WTC11 (cell line): Measurements from ENCODE around the gene GRK7. TPM values are rescaled to one million over a fixed set of nuclear protein-coding genes. Genes with fewer than 3 reads are reported as not detected.

Source experiments
- ATAC-seq: fragments of 200-7000 bp; cut with Tn5 transposase; 2 replicates; pipeline ENCODE4 v1.10.0; 2021; ENCODE audit warnings: mild to moderate bottlenecking, moderate library complexity
- CTCF ChIA-PET: fragments of 300-600 bp; sonication (Branson Sonifier 250); formaldehyde crosslinking; loops from one replicate; lab custom pipeline; 2021; ENCODE audit warnings: antibody characterized with exemption; lab: Charles Lee
- POLR2A ChIA-PET: fragments of 350-600 bp; sonication (Branson Sonifier 250); formaldehyde crosslinking; loops from one replicate; lab custom pipeline; 2021; ENCODE audit warnings: antibody characterized with exemption; lab: Charles Lee
- DNase-seq: peaks from one replicate; pipeline ENCODE4 v3.0.0; 2021; ENCODE audit warnings: low spot score
- H3K27ac Mint-ChIP-seq: 2 replicates; pipeline ENCODE4 v1.8.0; 2021; ENCODE audit warnings: mixed read lengths
- H3K27me3 Mint-ChIP-seq: 2 replicates; pipeline ENCODE4 v1.8.0; 2021; ENCODE audit warnings: low read depth, mild to moderate bottlenecking, moderate library complexity, mixed read lengths
- H3K36me3 Mint-ChIP-seq: 2 replicates; pipeline ENCODE4 v1.8.0; 2021; ENCODE audit warnings: mixed read lengths
- H3K4me1 Mint-ChIP-seq: 2 replicates; pipeline ENCODE4 v1.8.0; 2022; ENCODE audit warnings: mixed read lengths
- H3K4me3 Mint-ChIP-seq: 2 replicates; pipeline ENCODE4 v1.8.0; 2021; ENCODE audit warnings: mild to moderate bottlenecking, moderate library complexity, mixed read lengths
- H3K9me3 Mint-ChIP-seq: 2 replicates; pipeline ENCODE4 v1.8.0; 2021; ENCODE audit warnings: mixed read lengths
- AR ChIP-seq: fragments of 250-450 bp; sonication (Bioruptor Pico); IDR thresholded peaks from 2 replicates; pipeline ENCODE4 v1.9.0; 2021; ENCODE audit warnings: mild to moderate bottlenecking
- ATF2 ChIP-seq: sonication (generic); formaldehyde crosslinking; IDR thresholded peaks from 2 replicates; pipeline ENCODE4 v1.8.1; 2022; ENCODE audit warnings: low read depth, missing genetic modification reagents, borderline replicate concordance
- ESRRA ChIP-seq: sonication (generic); formaldehyde crosslinking; IDR thresholded peaks from 2 replicates; pipeline ENCODE4 v1.8.1; 2022; ENCODE audit warnings: mild to moderate bottlenecking, missing genetic modification reagents, borderline replicate concordance
- HMGA2 ChIP-seq: fragments of 250-450 bp; sonication (Bioruptor Pico); IDR thresholded peaks from 2 replicates; pipeline ENCODE4 v1.4.0; 2021; ENCODE audit warnings: mild to moderate bottlenecking, moderate library complexity
- JUN ChIP-seq: sonication (generic); formaldehyde crosslinking; IDR thresholded peaks from 2 replicates; pipeline ENCODE4 v1.8.0; 2023; ENCODE audit warnings: mild to moderate bottlenecking, missing genetic modification reagents
- MYBL2 ChIP-seq: sonication (generic); formaldehyde crosslinking; IDR thresholded peaks from 2 replicates; pipeline ENCODE4 v1.8.1; 2023; ENCODE audit warnings: mild to moderate bottlenecking, moderate library complexity, missing genetic modification reagents
- NFYB ChIP-seq: sonication (generic); formaldehyde crosslinking; conservative IDR thresholded peaks from 2 replicates; pipeline ENCODE4 v1.8.0; 2022; ENCODE audit warnings: low read depth, missing genetic modification reagents
- NR1H2 ChIP-seq: sonication (generic); formaldehyde crosslinking; IDR thresholded peaks from 2 replicates; pipeline ENCODE4 v1.9.0; 2021; ENCODE audit warnings: mild to moderate bottlenecking, moderate library complexity, missing genetic modification reagents
- PRDM15 ChIP-seq: sonication (generic); formaldehyde crosslinking; IDR thresholded peaks from 2 replicates; pipeline ENCODE4 v1.8.0; 2022; ENCODE audit warnings: missing genetic modification reagents
- SMAD4 ChIP-seq: sonication (generic); formaldehyde crosslinking; IDR thresholded peaks from 2 replicates; pipeline ENCODE4 v1.8.0; 2022; ENCODE audit warnings: mild to moderate bottlenecking, missing genetic modification reagents
- STAT6 ChIP-seq: sonication (generic); formaldehyde crosslinking; conservative IDR thresholded peaks from 2 replicates; pipeline ENCODE4 v1.8.1; 2023; ENCODE audit warnings: mild to moderate bottlenecking, low read depth, missing genetic modification reagents, moderate library complexity
- TCF7 ChIP-seq: sonication (generic); formaldehyde crosslinking; IDR thresholded peaks from 2 replicates; pipeline ENCODE4 v1.8.0; 2022; ENCODE audit warnings: mild to moderate bottlenecking, low read depth, missing genetic modification reagents, moderate library complexity
- ZNF512 ChIP-seq: sonication (generic); formaldehyde crosslinking; IDR thresholded peaks from 2 replicates; pipeline ENCODE4 v1.8.1; 2022; ENCODE audit warnings: missing genetic modification reagents, borderline replicate concordance
- total RNA-seq: library from RNA; stranded (reverse); gene quantifications from 3 replicates; pipeline ENCODE4 v1.2.3, GENCODE V29; 2021
- TF ChIP-seq, protein P1 (sequence below): sonication (generic); formaldehyde crosslinking; IDR thresholded peaks from 2 replicates; pipeline ENCODE4 v1.8.1; 2023; ENCODE audit warnings: mild to moderate bottlenecking, missing genetic modification reagents, borderline replicate concordance
- TF ChIP-seq, protein P2 (sequence below): sonication (generic); formaldehyde crosslinking; IDR thresholded peaks from 2 replicates; pipeline ENCODE4 v1.8.1; 2022; ENCODE audit warnings: mild to moderate bottlenecking, missing genetic modification reagents, moderate library complexity, borderline replicate concordance

GRK7 gene
- total RNA-seq, 1 experiment from 2014 or later = not detected

DNA sequence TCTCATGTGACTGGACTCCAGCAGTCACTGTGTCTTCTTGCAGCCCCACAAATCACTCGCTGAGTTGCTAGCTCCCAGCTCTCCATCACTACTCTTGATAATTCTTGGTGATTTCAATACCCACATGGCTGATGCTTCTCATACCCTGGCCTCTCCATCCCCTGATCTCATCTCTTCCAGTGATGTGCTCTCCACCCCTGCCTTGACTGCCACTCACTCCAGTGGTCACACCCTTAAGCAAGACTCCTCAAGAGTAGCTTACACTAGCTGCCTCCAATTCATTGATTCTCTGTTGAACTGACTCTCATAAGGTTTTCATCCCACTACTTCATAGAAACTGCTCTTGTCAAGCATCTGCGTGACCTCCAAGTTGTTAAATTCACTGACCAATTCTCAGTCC, 837 bp downstream of the GRK7 start:
- ChIA-PET POLR2A (no interaction called here), CTCF (no interaction called here)
- Mint-ChIP-seq H3K4me1 (peaks cover 7% of the 10 kb centered on the region), H3K27ac (no peak overlapping the region), H3K36me3 (no peaks in the 10 kb centered on the region), H3K27me3 (peaks cover 8% of the 10 kb centered on the region), H3K4me3 (no peak overlapping the region), H3K9me3 (no peaks in the 10 kb centered on the region)
- no peak for DNase-seq
- ATAC-seq = no peak
- no peak for TF ChIP-seq NFYB (CRISPR knock-in tag)
- TF ChIP-seq AR = no peak
- TF ChIP-seq ATF2 (CRISPR knock-in tag) = no peak
- no peak for TF ChIP-seq ZNF512
- no peak for TF ChIP-seq NR1H2
- TF ChIP-seq, protein P1, sequence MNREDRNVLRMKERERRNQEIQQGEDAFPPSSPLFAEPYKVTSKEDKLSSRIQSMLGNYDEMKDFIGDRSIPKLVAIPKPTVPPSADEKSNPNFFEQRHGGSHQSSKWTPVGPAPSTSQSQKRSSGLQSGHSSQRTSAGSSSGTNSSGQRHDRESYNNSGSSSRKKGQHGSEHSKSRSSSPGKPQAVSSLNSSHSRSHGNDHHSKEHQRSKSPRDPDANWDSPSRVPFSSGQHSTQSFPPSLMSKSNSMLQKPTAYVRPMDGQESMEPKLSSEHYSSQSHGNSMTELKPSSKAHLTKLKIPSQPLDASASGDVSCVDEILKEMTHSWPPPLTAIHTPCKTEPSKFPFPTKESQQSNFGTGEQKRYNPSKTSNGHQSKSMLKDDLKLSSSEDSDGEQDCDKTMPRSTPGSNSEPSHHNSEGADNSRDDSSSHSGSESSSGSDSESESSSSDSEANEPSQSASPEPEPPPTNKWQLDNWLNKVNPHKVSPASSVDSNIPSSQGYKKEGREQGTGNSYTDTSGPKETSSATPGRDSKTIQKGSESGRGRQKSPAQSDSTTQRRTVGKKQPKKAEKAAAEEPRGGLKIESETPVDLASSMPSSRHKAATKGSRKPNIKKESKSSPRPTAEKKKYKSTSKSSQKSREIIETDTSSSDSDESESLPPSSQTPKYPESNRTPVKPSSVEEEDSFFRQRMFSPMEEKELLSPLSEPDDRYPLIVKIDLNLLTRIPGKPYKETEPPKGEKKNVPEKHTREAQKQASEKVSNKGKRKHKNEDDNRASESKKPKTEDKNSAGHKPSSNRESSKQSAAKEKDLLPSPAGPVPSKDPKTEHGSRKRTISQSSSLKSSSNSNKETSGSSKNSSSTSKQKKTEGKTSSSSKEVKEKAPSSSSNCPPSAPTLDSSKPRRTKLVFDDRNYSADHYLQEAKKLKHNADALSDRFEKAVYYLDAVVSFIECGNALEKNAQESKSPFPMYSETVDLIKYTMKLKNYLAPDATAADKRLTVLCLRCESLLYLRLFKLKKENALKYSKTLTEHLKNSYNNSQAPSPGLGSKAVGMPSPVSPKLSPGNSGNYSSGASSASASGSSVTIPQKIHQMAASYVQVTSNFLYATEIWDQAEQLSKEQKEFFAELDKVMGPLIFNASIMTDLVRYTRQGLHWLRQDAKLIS = no peak
- TF ChIP-seq MYBL2 (CRISPR knock-in tag) = no peak
- TF ChIP-seq ESRRA (CRISPR knock-in tag) = no peak
- TF ChIP-seq, protein P2, sequence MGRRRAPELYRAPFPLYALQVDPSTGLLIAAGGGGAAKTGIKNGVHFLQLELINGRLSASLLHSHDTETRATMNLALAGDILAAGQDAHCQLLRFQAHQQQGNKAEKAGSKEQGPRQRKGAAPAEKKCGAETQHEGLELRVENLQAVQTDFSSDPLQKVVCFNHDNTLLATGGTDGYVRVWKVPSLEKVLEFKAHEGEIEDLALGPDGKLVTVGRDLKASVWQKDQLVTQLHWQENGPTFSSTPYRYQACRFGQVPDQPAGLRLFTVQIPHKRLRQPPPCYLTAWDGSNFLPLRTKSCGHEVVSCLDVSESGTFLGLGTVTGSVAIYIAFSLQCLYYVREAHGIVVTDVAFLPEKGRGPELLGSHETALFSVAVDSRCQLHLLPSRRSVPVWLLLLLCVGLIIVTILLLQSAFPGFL (CRISPR knock-in tag) = no peak
- no peak for TF ChIP-seq TCF7 (CRISPR knock-in tag)
- TF ChIP-seq STAT6 (CRISPR knock-in tag) = no peak
- no peak for TF ChIP-seq PRDM15 (CRISPR knock-in tag)
- TF ChIP-seq JUN (CRISPR knock-in tag) = no peak
- no peak for TF ChIP-seq SMAD4
- TF ChIP-seq HMGA2 (CRISPR knock-in tag) = no peak
